ENCODE results near the gene TRPM1. TPM values are rescaled to one million over a fixed set of nuclear protein-coding genes. Genes with fewer than 3 reads are reported as not detected.

The TRPM1 gene
- total RNA-seq, 1 experiment from 2014 or later = 0.77 TPM

DNA sequence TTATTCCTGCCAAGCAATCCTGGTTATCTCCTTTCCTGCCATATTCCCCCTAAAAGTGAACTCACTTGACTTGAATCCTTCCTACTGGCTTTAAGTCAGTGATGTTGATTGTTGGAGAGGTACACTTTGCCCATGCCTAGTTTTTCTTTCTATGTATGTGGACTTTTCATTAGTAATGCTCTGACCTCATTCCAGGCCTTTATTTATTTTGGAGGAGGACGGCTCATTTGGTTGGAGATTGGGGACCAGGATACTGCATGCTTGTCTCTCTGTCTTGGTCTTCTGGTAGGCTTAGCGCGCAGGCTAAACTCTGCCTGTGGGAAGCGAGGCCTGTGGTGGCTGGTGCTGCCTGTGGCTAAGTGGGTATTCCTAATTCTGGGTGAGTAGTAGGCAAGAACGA is 81.0 kb downstream of the TRPM1 start:
- H3K27me3 Mint-ChIP-seq (ENCODE audit: low read depth) = no peaks in the 10 kb centered on the region

More for the DNA sequence above, 81.0 kb downstream of the TRPM1 start:
- H3K9me3 Mint-ChIP-seq = no peaks in the 10 kb centered on the region
- ChIA-PET POLR2A (no interaction called here), CTCF (no interaction called here)
- TF ChIP-seq, protein P1, sequence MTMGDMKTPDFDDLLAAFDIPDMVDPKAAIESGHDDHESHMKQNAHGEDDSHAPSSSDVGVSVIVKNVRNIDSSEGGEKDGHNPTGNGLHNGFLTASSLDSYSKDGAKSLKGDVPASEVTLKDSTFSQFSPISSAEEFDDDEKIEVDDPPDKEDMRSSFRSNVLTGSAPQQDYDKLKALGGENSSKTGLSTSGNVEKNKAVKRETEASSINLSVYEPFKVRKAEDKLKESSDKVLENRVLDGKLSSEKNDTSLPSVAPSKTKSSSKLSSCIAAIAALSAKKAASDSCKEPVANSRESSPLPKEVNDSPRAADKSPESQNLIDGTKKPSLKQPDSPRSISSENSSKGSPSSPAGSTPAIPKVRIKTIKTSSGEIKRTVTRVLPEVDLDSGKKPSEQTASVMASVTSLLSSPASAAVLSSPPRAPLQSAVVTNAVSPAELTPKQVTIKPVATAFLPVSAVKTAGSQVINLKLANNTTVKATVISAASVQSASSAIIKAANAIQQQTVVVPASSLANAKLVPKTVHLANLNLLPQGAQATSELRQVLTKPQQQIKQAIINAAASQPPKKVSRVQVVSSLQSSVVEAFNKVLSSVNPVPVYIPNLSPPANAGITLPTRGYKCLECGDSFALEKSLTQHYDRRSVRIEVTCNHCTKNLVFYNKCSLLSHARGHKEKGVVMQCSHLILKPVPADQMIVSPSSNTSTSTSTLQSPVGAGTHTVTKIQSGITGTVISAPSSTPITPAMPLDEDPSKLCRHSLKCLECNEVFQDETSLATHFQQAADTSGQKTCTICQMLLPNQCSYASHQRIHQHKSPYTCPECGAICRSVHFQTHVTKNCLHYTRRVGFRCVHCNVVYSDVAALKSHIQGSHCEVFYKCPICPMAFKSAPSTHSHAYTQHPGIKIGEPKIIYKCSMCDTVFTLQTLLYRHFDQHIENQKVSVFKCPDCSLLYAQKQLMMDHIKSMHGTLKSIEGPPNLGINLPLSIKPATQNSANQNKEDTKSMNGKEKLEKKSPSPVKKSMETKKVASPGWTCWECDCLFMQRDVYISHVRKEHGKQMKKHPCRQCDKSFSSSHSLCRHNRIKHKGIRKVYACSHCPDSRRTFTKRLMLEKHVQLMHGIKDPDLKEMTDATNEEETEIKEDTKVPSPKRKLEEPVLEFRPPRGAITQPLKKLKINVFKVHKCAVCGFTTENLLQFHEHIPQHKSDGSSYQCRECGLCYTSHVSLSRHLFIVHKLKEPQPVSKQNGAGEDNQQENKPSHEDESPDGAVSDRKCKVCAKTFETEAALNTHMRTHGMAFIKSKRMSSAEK (CRISPR knock-in tag; IDR thresholded peaks at IDR 0.05; ENCODE audit: borderline replicate concordance) = no peak
- TF ChIP-seq CREM (CRISPR knock-in tag; IDR thresholded peaks at IDR 0.05) (no peak), ATF6 (CRISPR knock-in tag; IDR thresholded peaks at IDR 0.05) (no peak), FOXJ3 (CRISPR knock-in tag; IDR thresholded peaks at IDR 0.05; ENCODE audit: borderline replicate concordance) (no peak), ZMAT4 (CRISPR knock-in tag; IDR thresholded peaks at IDR 0.05) (no peak), ZBTB43 (CRISPR knock-in tag; IDR thresholded peaks at IDR 0.05) (no peak), ZNF121 (CRISPR knock-in tag; IDR thresholded peaks at IDR 0.05) (no peak), NFE2L1 (CRISPR knock-in tag; IDR thresholded peaks at IDR 0.05) (no peak), JUN (CRISPR knock-in tag; IDR thresholded peaks at IDR 0.05) (no peak), GTF2I (CRISPR knock-in tag; conservative IDR thresholded peaks at IDR 0.05) (no peak), ZNF423 (CRISPR knock-in tag; IDR thresholded peaks at IDR 0.05) (no peak), ZBTB21 (CRISPR knock-in tag; IDR thresholded peaks at IDR 0.05; ENCODE audit: borderline replicate concordance) (no peak)
- TF ChIP-seq, protein P2, sequence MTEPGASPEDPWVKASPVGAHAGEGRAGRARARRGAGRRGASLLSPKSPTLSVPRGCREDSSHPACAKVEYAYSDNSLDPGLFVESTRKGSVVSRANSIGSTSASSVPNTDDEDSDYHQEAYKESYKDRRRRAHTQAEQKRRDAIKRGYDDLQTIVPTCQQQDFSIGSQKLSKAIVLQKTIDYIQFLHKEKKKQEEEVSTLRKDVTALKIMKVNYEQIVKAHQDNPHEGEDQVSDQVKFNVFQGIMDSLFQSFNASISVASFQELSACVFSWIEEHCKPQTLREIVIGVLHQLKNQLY (CRISPR knock-in tag; IDR thresholded peaks at IDR 0.05) = no peak
- TF ChIP-seq, protein P3, sequence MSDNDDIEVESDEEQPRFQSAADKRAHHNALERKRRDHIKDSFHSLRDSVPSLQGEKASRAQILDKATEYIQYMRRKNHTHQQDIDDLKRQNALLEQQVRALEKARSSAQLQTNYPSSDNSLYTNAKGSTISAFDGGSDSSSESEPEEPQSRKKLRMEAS (CRISPR knock-in tag; IDR thresholded peaks at IDR 0.05) = no peak
- TF ChIP-seq, protein P4, sequence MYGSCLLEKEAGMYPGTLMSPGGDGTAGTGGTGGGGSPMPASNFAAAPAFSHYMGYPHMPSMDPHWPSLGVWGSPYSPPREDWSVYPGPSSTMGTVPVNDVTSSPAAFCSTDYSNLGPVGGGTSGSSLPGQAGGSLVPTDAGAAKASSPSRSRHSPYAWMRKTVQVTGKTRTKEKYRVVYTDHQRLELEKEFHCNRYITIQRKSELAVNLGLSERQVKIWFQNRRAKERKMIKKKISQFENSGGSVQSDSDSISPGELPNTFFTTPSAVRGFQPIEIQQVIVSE (CRISPR knock-in tag; IDR thresholded peaks at IDR 0.05; ENCODE audit: borderline replicate concordance) = no peak
- TF ChIP-seq, protein P5, sequence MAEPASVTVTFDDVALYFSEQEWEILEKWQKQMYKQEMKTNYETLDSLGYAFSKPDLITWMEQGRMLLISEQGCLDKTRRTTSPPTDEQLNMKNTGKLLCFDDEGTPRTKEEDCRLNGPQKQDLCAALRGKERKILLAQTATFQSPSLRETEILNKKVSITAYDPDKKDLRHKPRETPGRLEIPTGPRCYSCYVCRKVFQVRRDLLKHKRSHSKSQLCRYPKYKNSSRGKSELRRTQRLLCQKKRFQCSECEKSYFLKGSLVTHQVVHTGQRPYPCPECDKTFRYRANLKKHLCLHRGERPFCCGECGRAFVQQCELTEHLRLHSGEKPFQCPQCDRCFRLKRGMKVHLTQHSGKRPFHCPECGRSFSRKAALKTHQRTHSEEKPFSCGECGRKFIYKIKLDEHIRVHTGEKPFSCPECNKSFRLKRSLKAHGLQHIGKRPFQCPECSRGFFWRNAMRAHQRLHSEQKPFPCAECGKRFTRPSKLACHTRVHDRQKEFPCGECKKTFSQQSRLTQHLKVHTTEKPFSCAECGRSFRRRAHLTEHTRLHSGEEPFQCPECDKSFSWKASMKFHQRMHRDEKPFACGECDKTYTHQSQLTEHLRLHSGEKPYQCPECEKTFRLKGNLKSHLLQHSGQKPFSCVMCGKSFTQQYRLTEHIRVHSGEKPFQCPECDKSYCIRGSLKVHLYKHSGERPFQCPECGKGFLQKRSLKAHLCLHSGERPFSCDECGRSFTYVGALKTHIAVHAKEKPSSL (CRISPR knock-in tag; conservative IDR thresholded peaks at IDR 0.05) = no peak
- no peaks in the 10 kb centered on the region for H3K36me3 Mint-ChIP-seq
- ATAC-seq (no peak), DNase-seq (ENCODE audit: low spot score) (no peak)
- no peak overlapping the region for H3K4me3 Mint-ChIP-seq
- H3K27ac Mint-ChIP-seq = no peak overlapping the region
- peaks cover 27% of the 10 kb centered on the region for H3K4me1 Mint-ChIP-seq

All from WTC11 (cell line).